COLO829 (cell line): ENCODE data around the gene B4GALT6.
"Not testable (repeated sequence)": the region's sequence is repeated elsewhere in the genome, so short reads cannot be mapped to it uniquely, and the experiment has no call there.

Source experiments
- DNase-seq: peaks from one replicate; pipeline ENCODE4 v3.0.0; 2012; ENCODE audit warnings: low spot score

The B4GALT6 gene

GRCh38 chr18:31684279-31685096, at the start of gene B4GALT6:
Gene B4GALT6 (minus strand): TSS chr18:31684581. CDS start chr18:31684426, 155 bp downstream.
- DNase-seq, result peak; percentile 54

- DNase-seq, result no peak
Measured at GRCh38 chr18:31731628-31732027, 47.2 kb upstream of the B4GALT6 start.

DNA sequence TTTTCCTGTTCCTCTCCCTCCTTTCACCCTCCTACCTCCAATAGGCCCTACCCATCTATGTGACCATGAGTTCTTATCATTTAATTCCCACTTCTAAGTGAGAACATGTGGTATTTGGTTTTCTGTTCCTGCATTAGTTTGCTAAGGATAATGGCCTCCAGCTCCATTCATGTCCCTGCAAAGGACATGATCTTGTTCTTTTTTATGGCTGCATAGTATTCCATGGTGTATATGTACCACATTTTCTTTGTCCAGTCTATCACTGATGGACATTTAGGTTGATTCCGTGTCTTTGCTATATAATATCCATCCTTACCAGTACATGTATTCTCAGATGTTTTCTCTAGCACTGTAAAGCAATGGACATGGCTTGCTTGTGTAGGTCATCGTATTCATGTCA, 44.8 kb upstream of the B4GALT6 start:
- not testable (repeated sequence) for DNase-seq

GRCh38 chr18:31723990-31724711, 39.8 kb upstream of the B4GALT6 start:
- DNase-seq, result no peak

DNA sequence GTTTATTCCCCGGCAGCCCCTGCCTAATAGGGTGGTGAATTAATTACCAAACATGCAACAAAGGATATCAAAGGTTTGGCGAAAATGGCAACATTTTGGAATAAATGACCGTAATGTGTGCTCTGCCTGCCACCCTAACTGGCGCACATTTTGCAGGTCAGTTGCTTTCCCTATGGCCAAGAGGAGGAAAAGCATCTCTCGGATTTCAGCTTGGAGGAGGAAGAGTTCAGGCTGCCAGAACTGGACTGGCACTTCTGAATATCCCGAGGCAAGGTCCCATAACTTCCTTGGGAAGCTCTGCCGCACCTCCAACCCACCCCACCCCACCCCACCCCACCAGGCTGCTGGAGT, 39.2 kb upstream of the B4GALT6 start:
- no peak for DNase-seq

- peak; percentile 71 for DNase-seq
Measured at GRCh38 chr18:31722369-31722957, 38.1 kb upstream of the B4GALT6 start.

- no peak for DNase-seq
Measured at GRCh38 chr18:31721601-31722000, 37.2 kb upstream of the B4GALT6 start.

DNA sequence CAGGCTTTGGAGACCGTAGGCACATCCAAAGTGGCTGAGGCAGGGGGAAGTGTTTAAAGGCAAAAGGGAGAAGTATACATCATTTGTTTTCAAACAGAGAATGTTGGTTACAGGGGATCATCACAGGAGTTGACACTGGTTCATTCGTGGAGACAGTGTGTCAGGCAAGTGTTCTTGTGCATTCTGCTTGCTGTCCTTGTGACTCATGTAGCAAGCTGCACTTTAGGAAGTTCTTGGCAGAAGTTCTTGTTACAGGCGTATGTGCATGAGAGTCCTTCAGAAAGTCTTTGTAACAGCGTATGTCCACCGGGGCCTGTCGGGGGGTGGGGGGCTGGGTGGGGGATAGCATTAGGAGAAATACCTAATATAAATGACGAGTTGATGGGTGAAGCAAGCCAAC, 36.5 kb upstream of the B4GALT6 start:
- DNase-seq, result no peak

DNA sequence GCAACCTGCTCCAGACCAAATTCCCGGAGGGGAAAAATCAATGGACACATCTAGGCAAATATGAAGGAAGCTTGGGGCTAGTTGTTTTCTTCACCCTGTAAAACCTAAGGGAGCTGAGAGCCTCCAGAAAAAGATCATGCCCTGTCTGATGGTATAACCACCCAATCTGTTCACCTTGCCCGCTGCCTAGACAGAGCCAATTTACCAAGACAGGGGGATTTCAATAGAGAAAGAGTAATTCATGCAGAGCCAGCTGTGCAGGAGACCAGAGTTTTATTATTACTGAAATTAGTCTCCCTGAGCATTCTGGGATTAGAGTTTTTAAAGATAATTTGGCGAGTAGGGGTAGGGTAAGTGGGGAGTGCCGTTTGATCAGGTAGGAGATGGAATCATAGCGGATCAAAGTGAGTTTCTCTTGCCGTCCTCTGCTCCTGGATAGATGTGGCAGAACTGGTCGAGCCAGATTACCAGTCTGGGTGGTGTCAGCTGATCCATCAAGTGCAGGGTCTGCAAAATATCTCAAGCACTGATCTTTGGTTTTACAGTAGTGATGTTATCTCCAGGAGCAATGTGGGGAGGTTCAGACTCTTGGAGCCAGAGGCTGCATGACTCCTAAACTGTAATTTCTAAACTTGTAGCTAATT, 35.1 kb upstream of the B4GALT6 start:
- no peak for DNase-seq

DNA sequence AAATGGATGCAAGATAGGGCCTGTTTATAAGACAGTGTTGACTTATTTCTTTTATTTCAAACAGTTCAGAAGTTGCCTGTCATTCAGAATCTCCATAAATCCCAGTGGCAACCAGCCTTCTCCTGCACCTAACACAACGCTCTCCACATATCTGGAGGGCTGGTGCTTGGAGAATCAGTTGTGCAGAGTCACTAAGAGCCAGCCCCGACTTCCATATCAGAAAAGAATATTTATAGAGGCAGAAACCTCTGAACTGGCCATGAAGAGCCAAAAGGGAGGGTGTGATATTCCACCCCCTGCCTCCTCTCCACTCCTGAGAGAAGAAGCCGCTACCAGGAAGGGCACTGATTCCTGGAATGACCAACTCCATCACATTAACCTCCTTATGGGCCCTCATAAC, 34.0 kb upstream of the B4GALT6 start:
- no peak for DNase-seq

- no peak for DNase-seq
Measured at GRCh38 chr18:31716362-31716761, 32.0 kb upstream of the B4GALT6 start.

GRCh38 chr18:31711365-31712172, 27.2 kb upstream of the B4GALT6 start:
- no peak for DNase-seq

- DNase-seq, result no peak
Measured at GRCh38 chr18:31710826-31711225, 26.4 kb upstream of the B4GALT6 start.

- DNase-seq, result no peak
Measured at GRCh38 chr18:31707815-31708214, 23.4 kb upstream of the B4GALT6 start.

GRCh38 chr18:31702449-31702848, 18.1 kb upstream of the B4GALT6 start:
- no peak for DNase-seq

GRCh38 chr18:31701744-31702143, 17.4 kb upstream of the B4GALT6 start:
- DNase-seq, result no peak

- DNase-seq, result no peak
Measured at GRCh38 chr18:31700990-31701389, 16.6 kb upstream of the B4GALT6 start.

- DNase-seq, result no peak
Measured at GRCh38 chr18:31697351-31698298, 13.2 kb upstream of the B4GALT6 start.

DNA sequence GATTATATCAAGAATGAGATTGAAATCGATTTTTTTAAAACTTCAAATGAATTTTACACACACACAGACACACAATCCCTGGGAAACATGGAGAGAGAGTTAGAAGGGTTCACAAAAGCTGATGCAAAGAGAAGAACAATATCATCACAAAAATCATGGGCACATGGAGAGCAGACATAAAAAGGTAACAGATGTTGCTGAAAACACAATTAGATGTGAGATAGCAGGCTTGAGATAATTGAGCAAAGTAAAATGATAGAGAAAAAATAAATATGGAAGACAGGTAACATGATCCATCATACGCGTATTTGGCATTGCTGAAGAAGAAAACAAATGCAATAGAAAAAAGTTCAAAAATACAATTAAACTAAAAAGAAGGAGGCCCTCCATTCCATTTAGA, 11.6 kb upstream of the B4GALT6 start:
- no peak for DNase-seq

- DNase-seq, result no peak
Measured at GRCh38 chr18:31694297-31694696, 9.9 kb upstream of the B4GALT6 start.

- DNase-seq, result no peak
Measured at GRCh38 chr18:31688606-31689005, 4.2 kb upstream of the B4GALT6 start.
